CD4-positive, alpha-beta T cell treated with Interleukin-2 at 100 ng/mL for 4 hours (primary cell): ENCODE data around the gene INTS6.

Experiments used
- DNase-seq: peaks from one replicate; pipeline ENCODE4 v3.0.0-alpha.2; 2020; ENCODE audit warnings: low spot score

INTS6 gene, protein sequence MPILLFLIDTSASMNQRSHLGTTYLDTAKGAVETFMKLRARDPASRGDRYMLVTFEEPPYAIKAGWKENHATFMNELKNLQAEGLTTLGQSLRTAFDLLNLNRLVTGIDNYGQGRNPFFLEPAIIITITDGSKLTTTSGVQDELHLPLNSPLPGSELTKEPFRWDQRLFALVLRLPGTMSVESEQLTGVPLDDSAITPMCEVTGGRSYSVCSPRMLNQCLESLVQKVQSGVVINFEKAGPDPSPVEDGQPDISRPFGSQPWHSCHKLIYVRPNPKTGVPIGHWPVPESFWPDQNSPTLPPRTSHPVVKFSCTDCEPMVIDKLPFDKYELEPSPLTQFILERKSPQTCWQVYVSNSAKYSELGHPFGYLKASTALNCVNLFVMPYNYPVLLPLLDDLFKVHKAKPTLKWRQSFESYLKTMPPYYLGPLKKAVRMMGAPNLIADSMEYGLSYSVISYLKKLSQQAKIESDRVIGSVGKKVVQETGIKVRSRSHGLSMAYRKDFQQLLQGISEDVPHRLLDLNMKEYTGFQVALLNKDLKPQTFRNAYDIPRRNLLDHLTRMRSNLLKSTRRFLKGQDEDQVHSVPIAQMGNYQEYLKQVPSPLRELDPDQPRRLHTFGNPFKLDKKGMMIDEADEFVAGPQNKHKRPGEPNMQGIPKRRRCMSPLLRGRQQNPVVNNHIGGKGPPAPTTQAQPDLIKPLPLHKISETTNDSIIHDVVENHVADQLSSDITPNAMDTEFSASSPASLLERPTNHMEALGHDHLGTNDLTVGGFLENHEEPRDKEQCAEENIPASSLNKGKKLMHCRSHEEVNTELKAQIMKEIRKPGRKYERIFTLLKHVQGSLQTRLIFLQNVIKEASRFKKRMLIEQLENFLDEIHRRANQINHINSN

DNA sequence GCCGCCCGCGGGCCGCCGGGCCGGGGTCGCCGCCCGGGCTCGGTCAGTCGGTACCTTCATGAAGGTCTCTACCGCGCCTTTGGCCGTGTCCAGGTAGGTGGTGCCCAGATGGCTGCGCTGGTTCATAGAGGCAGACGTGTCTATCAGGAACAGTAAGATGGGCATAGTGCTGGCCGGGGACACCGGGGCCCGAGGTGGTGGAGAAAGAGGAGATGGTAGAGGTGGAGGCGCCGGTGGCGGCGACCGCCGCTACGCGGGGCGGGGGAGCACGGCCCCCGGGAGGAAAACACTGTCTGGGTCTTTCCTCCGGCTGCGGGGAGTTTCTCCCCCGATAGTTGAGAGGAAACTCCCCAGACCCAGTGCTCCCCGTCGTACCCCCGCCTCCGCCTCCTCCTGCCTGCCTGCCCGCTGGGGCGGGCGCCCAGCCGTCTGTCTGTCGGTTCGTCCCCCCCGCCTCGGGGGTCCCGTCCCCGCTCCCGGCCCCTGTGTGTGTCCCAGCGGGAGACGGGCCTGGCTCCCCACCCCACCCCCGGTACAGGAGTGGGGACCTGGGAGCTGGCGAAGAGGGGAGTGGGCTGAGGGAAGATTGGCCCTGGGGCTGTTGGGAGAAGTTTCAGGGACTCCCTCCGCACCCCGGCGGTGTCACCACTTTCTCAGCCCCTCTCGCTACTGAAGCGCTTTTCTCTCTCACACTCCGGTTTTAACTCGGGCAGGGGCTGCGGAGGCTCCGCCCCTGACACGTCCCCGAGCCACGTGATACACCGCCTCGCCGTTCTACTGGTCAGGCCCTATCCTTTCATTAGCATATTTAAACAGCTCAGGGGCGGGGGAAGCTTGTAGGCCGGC lies at the start of gene INTS6:
TSS of gene INTS6 (minus strand) at position 676 of the 846 bp plus-strand sequence. CDS start at position 165, 511 bp downstream.
- peak; percentile 100 for DNase-seq

DNA sequence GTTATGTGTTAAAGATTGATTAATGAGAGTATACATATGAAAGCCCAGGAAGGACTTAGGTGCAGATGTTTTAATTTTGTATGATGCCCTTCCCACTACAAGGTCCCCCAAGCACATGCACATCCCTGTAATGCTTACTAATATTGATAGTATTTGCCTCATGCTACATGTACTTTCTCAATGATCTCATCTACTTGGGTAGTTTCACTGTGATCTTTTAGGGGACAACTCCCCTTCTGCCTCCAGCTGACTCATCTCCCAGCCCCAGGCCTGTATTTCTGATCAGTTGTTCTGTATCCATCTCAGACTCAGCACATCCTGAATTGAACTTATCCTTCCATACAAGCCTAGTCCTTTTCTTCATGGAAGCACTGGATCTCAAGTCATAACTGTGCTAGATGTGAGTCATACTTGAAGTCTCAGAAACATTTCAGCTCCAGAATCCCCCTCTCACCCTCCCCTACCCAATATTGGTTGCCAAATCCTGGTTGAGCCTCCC lies 49.4 kb upstream of the INTS6 start:
- no peak for DNase-seq

- no peak for DNase-seq
These were observed 48.8 kb upstream of the INTS6 start for GRCh38 chr13:51501592-51502152.

DNA sequence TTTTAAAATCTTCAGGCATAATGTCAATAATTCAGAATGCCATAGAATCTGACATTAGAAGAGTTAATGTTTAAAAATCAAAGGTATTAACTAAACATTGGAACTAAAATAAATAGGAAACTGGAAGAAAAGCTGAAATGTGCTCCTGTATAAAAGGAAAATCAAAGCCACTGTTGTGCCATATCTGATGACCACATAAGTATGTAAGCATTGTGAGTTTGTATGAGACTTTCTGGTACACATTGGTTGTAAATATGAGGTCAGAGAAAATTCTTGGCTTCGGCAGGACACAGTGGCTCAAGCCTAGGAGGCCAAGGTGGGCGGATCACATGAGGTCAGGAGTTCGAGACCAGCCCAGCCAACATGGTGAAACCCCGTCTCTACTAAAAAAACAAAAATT lies 48.3 kb upstream of the INTS6 start:
- DNase-seq = no peak

GRCh38 chr13:51500687-51501086 lies 47.9 kb upstream of the INTS6 start:
- no peak for DNase-seq

- no peak for DNase-seq
These were observed 47.0 kb upstream of the INTS6 start for GRCh38 chr13:51499841-51500240.

- no peak for DNase-seq
These were observed 42.5 kb upstream of the INTS6 start for GRCh38 chr13:51495316-51495715.

- no peak for DNase-seq
These were observed 41.3 kb upstream of the INTS6 start for GRCh38 chr13:51494156-51494555.

DNA sequence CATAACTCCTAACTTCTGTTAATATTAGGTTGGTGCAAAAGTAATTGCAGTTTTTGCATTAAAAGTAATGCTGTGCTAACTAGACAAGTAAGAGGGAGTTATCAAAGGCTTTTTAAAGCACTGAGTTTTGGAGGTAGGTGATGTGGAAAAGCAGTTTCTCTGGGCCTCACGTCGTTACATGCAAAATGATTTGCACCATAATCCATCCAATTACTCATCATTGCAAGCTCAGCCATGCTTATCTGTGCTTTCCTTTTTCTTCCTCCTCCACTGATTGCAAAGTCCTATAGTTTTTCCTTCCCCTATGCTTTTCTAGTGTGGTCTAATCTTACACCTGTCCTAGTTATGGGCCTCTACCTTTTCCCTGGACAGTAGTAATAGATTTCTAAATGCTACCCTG lies 35.4 kb upstream of the INTS6 start:
- DNase-seq = no peak

DNA sequence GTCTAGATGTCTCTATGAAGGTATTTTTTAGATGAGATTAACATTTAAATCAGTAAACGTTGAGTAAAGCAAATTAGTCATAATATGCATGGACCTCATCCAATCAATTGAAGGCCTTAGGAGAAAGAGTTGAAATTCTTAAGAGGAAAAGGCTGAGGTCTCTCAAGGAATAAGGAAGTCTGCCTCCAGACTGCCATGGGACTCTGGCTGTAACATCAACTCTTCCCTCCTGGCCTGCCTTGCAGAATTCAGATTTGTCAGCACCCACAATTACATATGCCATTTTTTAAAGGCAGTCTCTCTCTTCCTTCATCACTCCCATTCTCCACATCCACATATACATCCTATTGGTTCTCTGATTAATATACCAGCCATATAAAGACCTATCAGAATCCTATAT lies 28.8 kb upstream of the INTS6 start:
- no peak for DNase-seq

- no peak for DNase-seq
These were observed 26.3 kb upstream of the INTS6 start for GRCh38 chr13:51479199-51479523.

DNA sequence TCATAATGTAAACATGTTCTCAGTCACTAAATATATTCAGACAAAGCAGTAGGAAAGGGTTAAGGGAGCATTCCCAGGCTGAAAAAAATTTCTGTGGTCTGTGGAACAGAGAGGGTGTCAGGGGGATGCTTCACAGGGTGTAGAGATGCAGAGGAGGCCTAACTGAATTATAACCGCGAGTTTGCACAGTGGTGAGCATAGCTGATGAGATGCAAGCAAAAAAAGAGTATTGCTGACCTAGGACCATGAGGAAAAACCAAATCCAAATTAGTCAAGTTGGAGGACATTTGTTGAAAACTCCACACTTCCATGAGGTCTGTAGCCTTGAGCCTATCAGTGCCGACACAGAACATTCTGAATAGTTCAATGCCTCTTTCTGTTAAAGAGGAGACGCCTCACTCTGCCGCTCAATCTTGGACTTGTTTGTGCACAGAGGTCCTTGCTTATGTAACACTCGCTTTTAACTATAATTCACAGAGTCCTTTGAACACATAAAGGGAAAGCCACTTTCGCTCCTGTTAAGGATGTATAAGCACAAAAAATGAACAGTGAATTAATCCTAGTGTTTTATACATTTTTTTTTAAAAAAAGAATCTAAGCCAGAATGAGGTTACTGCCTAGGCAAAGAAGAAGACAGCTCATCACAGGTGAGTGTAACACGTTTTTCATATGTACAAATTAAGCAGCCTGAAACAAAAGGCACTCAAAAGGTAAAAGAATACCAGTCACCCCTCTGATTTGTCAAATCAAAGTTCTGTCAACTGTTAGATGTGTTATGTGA lies 25.8 kb upstream of the INTS6 start:
- no peak for DNase-seq

GRCh38 chr13:51477653-51478324 lies 25.0 kb upstream of the INTS6 start:
- DNase-seq = no peak

- DNase-seq = no peak
These were observed 24.3 kb upstream of the INTS6 start for GRCh38 chr13:51477149-51477548.

GRCh38 chr13:51475727-51476501 lies 23.1 kb upstream of the INTS6 start:
- DNase-seq = no peak

DNA sequence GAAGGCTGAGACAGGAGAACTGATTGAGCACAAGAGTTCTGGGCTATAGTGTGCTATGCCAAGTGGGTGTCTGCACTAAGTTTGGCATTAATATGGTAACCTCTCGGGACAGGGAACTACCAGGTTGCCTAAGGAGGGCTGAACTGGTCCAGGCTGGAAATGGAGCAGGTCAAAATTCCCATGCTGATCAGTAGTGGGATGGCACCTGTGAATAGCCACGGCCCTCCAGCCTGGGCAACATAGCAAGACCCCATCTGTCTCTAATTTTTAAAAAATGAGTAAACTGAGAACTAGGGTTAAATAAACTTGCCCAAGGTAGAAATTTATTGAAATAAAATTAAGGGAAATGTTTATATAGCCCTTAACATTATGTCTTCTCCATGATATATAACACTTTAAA lies 17.0 kb upstream of the INTS6 start:
- no peak for DNase-seq

DNA sequence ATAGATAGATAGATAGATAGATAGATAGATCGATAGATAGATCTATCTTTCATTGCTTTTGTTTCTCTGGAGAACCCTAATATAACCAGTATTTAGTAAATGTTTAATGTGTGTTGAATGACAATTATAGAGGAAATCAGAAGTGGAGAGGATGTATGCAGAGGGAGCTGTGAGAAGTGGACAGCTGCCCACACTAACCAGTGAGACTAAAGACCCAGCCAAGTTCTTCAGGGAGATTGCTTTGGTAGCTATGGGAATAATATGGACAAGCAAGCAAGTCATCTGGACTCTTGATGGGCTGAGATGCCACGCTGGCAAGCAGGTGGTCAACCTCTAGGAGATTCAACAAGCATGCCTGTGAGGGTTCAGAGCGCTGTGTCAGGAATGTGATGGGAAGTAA lies 14.9 kb upstream of the INTS6 start:
- DNase-seq = no peak

- no peak for DNase-seq
These were observed 12.3 kb upstream of the INTS6 start for GRCh38 chr13:51465124-51465523.

DNA sequence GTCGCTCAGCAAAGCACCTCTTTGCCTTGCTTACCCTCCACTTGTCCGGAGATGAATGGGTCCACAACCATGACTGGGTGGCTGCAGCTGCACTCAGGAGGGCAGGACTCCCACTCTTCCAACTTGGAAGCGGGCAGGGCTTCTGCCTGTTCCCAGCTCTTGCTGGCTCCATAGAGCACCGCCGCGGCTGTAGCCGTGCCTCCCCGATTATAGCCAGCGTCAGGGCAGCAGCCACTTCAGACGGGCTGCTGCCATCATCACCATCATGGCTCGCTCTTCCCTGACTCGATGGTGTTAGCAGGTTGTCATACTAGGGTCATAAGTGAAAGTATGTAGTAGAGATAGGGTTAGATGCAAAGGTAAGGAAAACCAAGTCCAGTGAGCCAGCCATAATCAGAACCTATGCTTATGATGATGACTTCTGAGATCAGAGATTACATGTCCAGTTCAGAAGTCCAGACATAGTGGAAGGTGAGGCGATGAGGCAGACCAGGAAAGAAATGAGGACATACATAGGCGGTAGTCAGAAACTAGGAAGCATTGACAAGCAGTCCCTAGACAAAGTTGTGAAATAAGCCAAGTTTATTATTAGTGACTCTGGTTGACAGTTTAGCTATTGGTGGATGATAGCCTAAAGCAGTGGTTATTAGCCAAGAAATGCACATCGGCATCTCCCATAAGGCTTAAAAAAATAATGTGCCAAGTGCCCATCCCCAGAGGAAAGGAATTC lies 4.4 kb upstream of the INTS6 start:
- DNase-seq = no peak
